ENCODE results near the gene USP6NL. TPM values are rescaled to one million over a fixed set of nuclear protein-coding genes. Genes with fewer than 3 reads are reported as not detected.

Gene USP6NL
- total and polyA plus RNA-seq, 10 of the 15 experiments (the other 5 are each of a cell fraction or from before 2014, with no cell fraction given): 4.0 to 27.7 (median 18.2) TPM

GRCh38 chr10:11510736-11511135, 100.7 kb downstream of the USP6NL start (continued):
- TF ChIP-seq REST (IDR thresholded peaks at IDR 0.05; ENCODE audit: low read depth, low read length) (no peak), SREBF1 (IDR thresholded peaks at IDR 0.05; ENCODE audit: low read length) (no peak), FOS (IDR thresholded peaks at IDR 0.05; ENCODE audit: borderline replicate concordance, extremely low read depth, insufficient read length) (no peak), YY1 (IDR thresholded peaks at IDR 0.05; ENCODE audit: low read depth, low read length) (no peak), IRF4 (IDR thresholded peaks at IDR 0.05; ENCODE audit: low read depth, low read length) (no peak), SKIL (IDR thresholded peaks at IDR 0.05; ENCODE audit: low read depth, poor library complexity, severe bottlenecking) (no peak), LARP7 (IDR thresholded peaks at IDR 0.05) (no peak)

- Histone ChIP-seq H3K27me3 (replicated peaks in 1 of 2; ENCODE audit: control insufficient read depth in 2 of 2, insufficient read depth in 2 of 2, low read length in 1 of 2) (no peaks in the 10 kb centered on the region), H4K20me1 (ENCODE audit: control insufficient read depth, insufficient read depth) (no peaks in the 10 kb centered on the region), H3K79me2 (ENCODE audit: control insufficient read depth, insufficient read depth, low read length) (peaks cover 5% of the 10 kb centered on the region), H3K9me3 (replicated peaks; ENCODE audit: control insufficient read depth, insufficient read depth, low read length) (no peaks in the 10 kb centered on the region), H3K27ac (ENCODE audit: control insufficient read depth, insufficient read depth) (no peak overlapping the region), H3K4me1 (ENCODE audit: control insufficient read depth, insufficient read depth, low read length) (no peaks in the 10 kb centered on the region), H3K36me3 (ENCODE audit: control insufficient read depth in 2 of 2, insufficient read depth in 2 of 2, low read length in 1 of 2) (peaks cover 0 to 10% of the 10 kb centered on the region in 2 experiments; a peak in 3 of 4 replicates), H3K4me2 (ENCODE audit: control insufficient read depth, insufficient read depth) (no peak overlapping the region), H2AFZ (ENCODE audit: control insufficient read depth, low read depth, low read length) (no peak overlapping the region), H3K4me3 (no peak overlapping the region), H3K9ac (ENCODE audit: control insufficient read depth, insufficient read depth, low read length) (no peak overlapping the region)
- no TSS peak for BruUV-seq (replicated peaks)
- 95% methylated on average over 5 of the region's 5 CpGs for WGBS (ENCODE audit: insufficient coverage, insufficient replicate concordance, low lambda C conversion rate, missing lambda C conversion rate)
- ChIA-PET CTCF (no interaction called here), SMC1A (ENCODE audit: uncharacterized antibody, unreplicated experiment) (no interaction called here), POLR2A (no interaction called here), RAD21 (ENCODE audit: unreplicated experiment) (no interaction called here)
- no peak for FAIRE-seq
- in situ Hi-C loops (cut with MboI): loop anchor here (5.0 kb wide), 1 partner anchor 247 kb away; no protein-coding TSS in a partner anchor
- DNase-seq (ENCODE audit: low read depth, low spot score): no peak
- ATAC-seq: no peak
- intact Hi-C loops (cut with micrococcal nuclease; ENCODE audit: unreplicated experiment): no loop called here
- no peak for TF ChIP-seq MTA2 (IDR thresholded peaks at IDR 0.05; ENCODE audit: low read depth)
- TF ChIP-seq ZBTB33 (IDR thresholded peaks at IDR 0.05): no peak
- no peak for TF ChIP-seq MLLT1 (IDR thresholded peaks at IDR 0.05)
- TF ChIP-seq NFXL1 (IDR thresholded peaks at IDR 0.05; ENCODE audit: borderline replicate concordance): no peak
- no peak for TF ChIP-seq HDAC6 (IDR thresholded peaks at IDR 0.05; ENCODE audit: unreplicated experiment)
- TF ChIP-seq BCL3 (IDR thresholded peaks at IDR 0.05; ENCODE audit: borderline replicate concordance, insufficient read depth, low read depth, low read length, poor library complexity, severe bottlenecking): no peak
These were observed 101.2 kb downstream of the USP6NL start for GRCh38 chr10:11510281-11510680.

Data from GM12878 (cell line).